MCF 10A (cell line): ENCODE measurements around the gene SSR4. TPM values are rescaled to one million over a fixed set of nuclear protein-coding genes. Genes with fewer than 3 reads are reported as not detected.

Experiments used
- BruUV-seq: library from RNA; stranded (reverse); fragments of 400-500 nt; replicated peaks from 2 replicates; lab custom pipeline; 2021; lab: Mats Ljungman, UMichigan
- CTCF ChIA-PET: fragments of 300-600 bp; sonication (Branson Sonifier 250); formaldehyde crosslinking; extraction: SDS; loops from one replicate; lab custom pipeline; 2021; ENCODE audit warnings: antibody characterized with exemption, inconsistent platforms; lab: Yijun Ruan, JAX
- POLR2A ChIA-PET: fragments of 300-600, 350-650 bp; sonication (Branson Sonifier 250); formaldehyde crosslinking; extraction: SDS; loops from one replicate; lab custom pipeline; 2020; ENCODE audit warnings: antibody characterized with exemption, inconsistent platforms; lab: Yijun Ruan, JAX
- DNase-seq: peaks from one replicate; pipeline ENCODE4 v3.0.0-alpha.2; 2018; ENCODE audit not compliant: unreplicated experiment
- H3K27ac Mint-ChIP-seq: one replicate; pipeline ENCODE4 v1.8.0; 2022; ENCODE audit warnings: mild to moderate bottlenecking, low read depth, mixed read lengths; ENCODE audit not compliant: unreplicated experiment
- H3K27me3 Mint-ChIP-seq: one replicate; pipeline ENCODE4 v1.8.0; 2022; ENCODE audit warnings: mixed read lengths; ENCODE audit not compliant: insufficient read depth, unreplicated experiment
- H3K36me3 Mint-ChIP-seq: one replicate; pipeline ENCODE4 v1.8.0; 2022; ENCODE audit warnings: mild to moderate bottlenecking, moderate library complexity, mixed read lengths; ENCODE audit not compliant: insufficient read depth, unreplicated experiment
- H3K4me1 Mint-ChIP-seq: one replicate; pipeline ENCODE4 v1.8.0; 2022; ENCODE audit warnings: mixed read lengths; ENCODE audit not compliant: insufficient read depth, unreplicated experiment
- H3K4me3 Mint-ChIP-seq: one replicate; pipeline ENCODE4 v1.8.0; 2022; ENCODE audit warnings: mild to moderate bottlenecking, moderate library complexity, mixed read lengths; ENCODE audit not compliant: unreplicated experiment
- H3K9me3 Mint-ChIP-seq: one replicate; pipeline ENCODE4 v1.8.0; 2022; ENCODE audit warnings: mixed read lengths; ENCODE audit not compliant: unreplicated experiment
- CTCF ChIP-seq: fragments of 200-600 bp; IDR thresholded peaks from one replicate; pipeline ENCODE4 v1.8.0; 2022; ENCODE audit warnings: antibody characterized with exemption, mild to moderate bottlenecking; ENCODE audit not compliant: unreplicated experiment
- intact Hi-C: fragments of 100-400 bp; cut with micrococcal nuclease; formaldehyde crosslinking; loops from 2 replicates; pipeline ENCODE4 v1.14.1; 2022
- total RNA-seq: library from RNA; stranded (reverse); gene quantifications from 2 replicates; pipeline ENCODE4 v1.2.3, GENCODE V29; 2022

The SSR4 gene
- total RNA-seq, 1 experiment from 2014 or later = 328 TPM

GRCh38 chrX:153794897-153795816 is 689 bp downstream of the SSR4 start:
- intact Hi-C loops = loop anchor here (2.0 kb wide), 1 partner anchor 70 kb away; the partner anchor contains the start of genes ABCD1 and BCAP31
- POLR2A ChIA-PET = interaction anchor here (0.7 to 3.1 kb wide), 9 partner anchors 29 to 214 kb away, joined by 3 to 25 read pairs (median 4); no protein-coding TSS in a partner anchor
- H3K4me3 Mint-ChIP-seq = peak overlapping the region; percentile 91
- H3K27me3 Mint-ChIP-seq = no peaks in the 10 kb centered on the region
- CTCF ChIA-PET = no interaction called here
- no peak for DNase-seq
- H3K4me1 Mint-ChIP-seq = no peaks in the 10 kb centered on the region
- H3K9me3 Mint-ChIP-seq = no peaks in the 10 kb centered on the region
- no peak for TF ChIP-seq CTCF
- peaks cover 22% of the 10 kb centered on the region for H3K36me3 Mint-ChIP-seq
- peak overlapping the region; percentile 91 for H3K27ac Mint-ChIP-seq
- TSS peak; percentile 78 for BruUV-seq

GRCh38 chrX:153797415-153798015 is 3.0 kb downstream of the SSR4 start:
- Mint-ChIP-seq H3K27me3 (no peaks in the 10 kb centered on the region), H3K36me3 (peaks cover 22% of the 10 kb centered on the region), H3K4me3 (no peak overlapping the region), H3K9me3 (no peaks in the 10 kb centered on the region), H3K4me1 (no peaks in the 10 kb centered on the region), H3K27ac (no peak overlapping the region)
- CTCF ChIA-PET = no interaction called here
- no peak for DNase-seq
- TF ChIP-seq CTCF = no peak
- BruUV-seq = no TSS peak
- intact Hi-C loops = no loop called here
- POLR2A ChIA-PET = no interaction called here

GRCh38 chrX:153799326-153799725 is 4.9 kb downstream of the SSR4 start:
- BruUV-seq = no TSS peak
- no peak overlapping the region for H3K27ac Mint-ChIP-seq
- no peak for DNase-seq
- no peak overlapping the region for H3K4me3 Mint-ChIP-seq
- H3K4me1 Mint-ChIP-seq = no peaks in the 10 kb centered on the region
- no peaks in the 10 kb centered on the region for H3K9me3 Mint-ChIP-seq
- no peak for TF ChIP-seq CTCF
- ChIA-PET CTCF (no interaction called here), POLR2A (interaction anchor here (0.9 kb wide), 1 partner anchor 136 kb away, joined by 4 read pairs; the partner anchor contains the start of gene NAA10)
- peaks cover 22% of the 10 kb centered on the region for H3K36me3 Mint-ChIP-seq
- intact Hi-C loops = no loop called here
- H3K27me3 Mint-ChIP-seq = no peaks in the 10 kb centered on the region

GRCh38 chrX:153800177-153800722 is 5.8 kb downstream of the SSR4 start:
- no peaks in the 10 kb centered on the region for H3K27me3 Mint-ChIP-seq
- CTCF ChIA-PET = no interaction called here
- H3K4me3 Mint-ChIP-seq = no peak overlapping the region
- BruUV-seq = no TSS peak
- no peaks in the 10 kb centered on the region for H3K9me3 Mint-ChIP-seq
- H3K4me1 Mint-ChIP-seq = no peaks in the 10 kb centered on the region
- intact Hi-C loops = no loop called here
- peaks cover 22% of the 10 kb centered on the region for H3K36me3 Mint-ChIP-seq
- no peak for TF ChIP-seq CTCF
- POLR2A ChIA-PET = interaction anchor here (0.9 kb wide), 1 partner anchor 135 kb away, joined by 4 read pairs; the partner anchor contains the start of gene NAA10
- H3K27ac Mint-ChIP-seq = no peak overlapping the region
- no peak for DNase-seq
